CD4-positive, alpha-beta memory T cell (primary cell): ENCODE data around the gene KLRF2. TPM values are rescaled to one million over a fixed set of nuclear protein-coding genes. Genes with fewer than 3 reads are reported as not detected.
A peak's percentile ranks its signal among the peaks of the same experiment; 100 is the strongest.

Source experiments
- CTCF ChIA-PET: fragments of 350-600 bp; sonication (Branson Sonifier 250); formaldehyde crosslinking; loops from one replicate; lab custom pipeline; 2021; ENCODE audit warnings: inconsistent platforms; ENCODE audit not compliant: partially characterized antibody; lab: Charles Lee
- POLR2A ChIA-PET: fragments of 350-600 bp; sonication (Branson Sonifier 250); formaldehyde crosslinking; loops from one replicate; lab custom pipeline; 2021; ENCODE audit not compliant: partially characterized antibody; lab: Charles Lee
- DNase-seq, 5 donors: peaks; one replicate each; pipeline versions ENCODE4 v3.0.0 to v3.0.0-alpha.2; 2020 to 2022; ENCODE audit warnings: mixed read lengths in 1 of 5
- H3K27ac ChIP-seq: one replicate; pipeline ENCODE4 v1.7.0; 2013; ENCODE audit warnings: low read depth, low read length
- H3K27me3 ChIP-seq: 2 replicates; pipeline ENCODE4 v1.7.0; 2013; ENCODE audit warnings: mild to moderate bottlenecking, low read length, moderate library complexity; ENCODE audit not compliant: insufficient read depth
- H3K36me3 ChIP-seq: 2 replicates; pipeline ENCODE4 v1.7.0; 2013; ENCODE audit warnings: mild to moderate bottlenecking, low read length, moderate library complexity; ENCODE audit not compliant: insufficient read depth
- H3K4me1 ChIP-seq: 2 replicates; pipeline ENCODE4 v1.7.0; 2013; ENCODE audit warnings: mild to moderate bottlenecking, low read length, moderate library complexity; ENCODE audit not compliant: insufficient read depth
- H3K4me3 ChIP-seq, 2 donors: one replicate each; pipeline ENCODE4 v1.7.0; 2013; ENCODE audit warnings: low read length in 2 of 2, mild to moderate bottlenecking in 1 of 2
- H3K9me3 ChIP-seq, 2 donors: one replicate each; pipeline ENCODE4 v1.7.0; 2013; ENCODE audit warnings: low read length in 2 of 2, control low read depth in 1 of 2; ENCODE audit not compliant: control insufficient read depth in 1 of 2
- H3K27ac Mint-ChIP-seq, 7 donors: one replicate each; pipeline ENCODE4 v1.8.0; 2020 to 2021; ENCODE audit warnings: mixed read lengths in 7 of 7, mild to moderate bottlenecking in 6 of 7, inconsistent platforms in 3 of 7, moderate library complexity in 3 of 7
- H3K27me3 Mint-ChIP-seq, 2 donors: one replicate each; pipeline ENCODE4 v1.8.0; 2020 to 2021; ENCODE audit warnings: mixed read lengths in 2 of 2
- H3K36me3 Mint-ChIP-seq, 2 donors: one replicate each; pipeline ENCODE4 v1.8.0; 2020 to 2021; ENCODE audit warnings: mixed read lengths in 2 of 2, inconsistent platforms in 1 of 2, mild to moderate bottlenecking in 1 of 2
- H3K4me1 Mint-ChIP-seq, 4 donors: one replicate each; pipeline ENCODE4 v1.8.0; 2020 to 2021; ENCODE audit warnings: mixed read lengths in 4 of 4, mild to moderate bottlenecking in 1 of 4
- H3K4me3 Mint-ChIP-seq, 8 donors: one replicate each; pipeline ENCODE4 v1.8.0; 2020 to 2021; ENCODE audit warnings: mixed read lengths in 8 of 8, mild to moderate bottlenecking in 7 of 8, moderate library complexity in 6 of 8, inconsistent platforms in 3 of 8
- H3K9me3 Mint-ChIP-seq, 8 donors: one replicate each; pipeline ENCODE4 v1.8.0; 2020 to 2021; ENCODE audit warnings: mixed read lengths in 8 of 8, mild to moderate bottlenecking in 5 of 8, inconsistent platforms in 3 of 8, moderate library complexity in 1 of 8
- intact Hi-C: fragments of 100-400 bp; cut with micrococcal nuclease; formaldehyde crosslinking; loops from one replicate; pipeline ENCODE4 v1.15.1; 2023
- polyA plus RNA-seq, 2 donors: library from polyadenylated mRNA; unstranded; fragments of 300-500 nt; fragmentation: Illumina TruSeq; gene quantifications; one replicate each; pipeline ENCODE4 v1.2.3, GENCODE V29; 2021
- total RNA-seq, 2 experiments: library from RNA; stranded (reverse); gene quantifications; one replicate each; pipeline ENCODE4 v1.2.3, GENCODE V29; 2021

KLRF2 gene
- total and polyA plus RNA-seq, 4 experiments from 2014 or later: not detected

GRCh38 chr12:9940375-9940774 lies 59.1 kb downstream of the KLRF2 start:
- H3K4me1 Mint-ChIP-seq: peaks cover 4 to 25% (median 9%) of the 10 kb centered on the region in 4 donors
- no peaks in the 10 kb centered on the region for H3K9me3 Mint-ChIP-seq
- Histone ChIP-seq H3K36me3 (no peaks in the 10 kb centered on the region), H3K27ac (no peak overlapping the region), H3K9me3 (no peaks in the 10 kb centered on the region), H3K27me3 (no peaks in the 10 kb centered on the region), H3K4me1 (no peaks in the 10 kb centered on the region), H3K4me3 (no peak overlapping the region)
- no peak overlapping the region for H3K4me3 Mint-ChIP-seq
- H3K27me3 Mint-ChIP-seq: peaks cover 0 to 3% of the 10 kb centered on the region in 2 donors
- CTCF ChIA-PET: interaction anchor here (0.8 to 2.2 kb wide), 10 partner anchors 9 to 213 kb away, joined by 3 to 12 read pairs (median 4); no protein-coding TSS in a partner anchor
- no peak overlapping the region for H3K27ac Mint-ChIP-seq
- POLR2A ChIA-PET: no interaction called here
- DNase-seq: no peak
- intact Hi-C loops: loop anchor here (2.0 to 5.0 kb wide), 3 partner anchors 67 to 250 kb away; no protein-coding TSS in a partner anchor
- no peaks in the 10 kb centered on the region for H3K36me3 Mint-ChIP-seq

- Histone ChIP-seq H3K9me3 (no peaks in the 10 kb centered on the region), H3K4me3 (no peak overlapping the region), H3K27ac (no peak overlapping the region), H3K27me3 (no peaks in the 10 kb centered on the region), H3K4me1 (no peaks in the 10 kb centered on the region), H3K36me3 (no peaks in the 10 kb centered on the region)
- no peak for DNase-seq
- intact Hi-C loops: loop anchor here (2.0 to 5.0 kb wide), 3 partner anchors 65 to 249 kb away; no protein-coding TSS in a partner anchor
- ChIA-PET CTCF (interaction anchor here (1.1 kb wide), 1 partner anchor 128 kb away, joined by 4 read pairs; no protein-coding TSS in a partner anchor), POLR2A (interaction anchor here (0.8 to 1.1 kb wide), 2 partner anchors 165 to 181 kb away, joined by 3 read pairs; partner anchors contain the start of gene CD69)
- no peaks in the 10 kb centered on the region for H3K36me3 Mint-ChIP-seq
- peaks cover 4 to 25% (median 9%) of the 10 kb centered on the region in 4 donors for H3K4me1 Mint-ChIP-seq
- H3K4me3 Mint-ChIP-seq: peak overlapping the region in 1 of 8 donors; percentile 17
- H3K27ac Mint-ChIP-seq: peak overlapping the region in 1 of 7 donors; percentile 71
- H3K9me3 Mint-ChIP-seq: no peaks in the 10 kb centered on the region
- peaks cover 0 to 3% of the 10 kb centered on the region in 2 donors for H3K27me3 Mint-ChIP-seq
Measured at GRCh38 chr12:9941838-9942237, 60.5 kb downstream of the KLRF2 start.

GRCh38 chr12:9943240-9943639 lies 62.0 kb downstream of the KLRF2 start:
- Histone ChIP-seq H3K4me1 (peaks cover 2% of the 10 kb centered on the region), H3K27me3 (no peaks in the 10 kb centered on the region), H3K9me3 (no peaks in the 10 kb centered on the region), H3K36me3 (no peaks in the 10 kb centered on the region), H3K27ac (no peak overlapping the region), H3K4me3 (no peak overlapping the region)
- ChIA-PET POLR2A (no interaction called here), CTCF (no interaction called here)
- no peaks in the 10 kb centered on the region for H3K36me3 Mint-ChIP-seq
- peaks cover 0 to 3% of the 10 kb centered on the region in 2 donors for H3K27me3 Mint-ChIP-seq
- DNase-seq: peak in 1 of 5 donors; percentile 67
- intact Hi-C loops: loop anchor here (5.0 kb wide), 1 partner anchor 64 kb away; no protein-coding TSS in a partner anchor
- H3K27ac Mint-ChIP-seq: peak overlapping the region in 2 of 7 donors; percentile 27 to 80
- no peaks in the 10 kb centered on the region for H3K9me3 Mint-ChIP-seq
- H3K4me1 Mint-ChIP-seq: peaks cover 7 to 26% (median 12%) of the 10 kb centered on the region in 4 donors
- peak overlapping the region; percentile 28 to 92 (median 58) for H3K4me3 Mint-ChIP-seq

- peak overlapping the region in 1 of 7 donors; percentile 0 for H3K27ac Mint-ChIP-seq
- no peak for DNase-seq
- peak overlapping the region in 2 of 8 donors; percentile 4 to 55 for H3K4me3 Mint-ChIP-seq
- H3K36me3 Mint-ChIP-seq: no peaks in the 10 kb centered on the region
- H3K9me3 Mint-ChIP-seq: no peaks in the 10 kb centered on the region
- ChIA-PET CTCF (interaction anchor here (1.0 kb wide), 1 partner anchor 201 kb away, joined by 3 read pairs; no protein-coding TSS in a partner anchor), POLR2A (no interaction called here)
- Histone ChIP-seq H3K27ac (no peak overlapping the region), H3K27me3 (no peaks in the 10 kb centered on the region), H3K4me1 (peaks cover 14% of the 10 kb centered on the region), H3K9me3 (no peaks in the 10 kb centered on the region), H3K4me3 (no peak overlapping the region), H3K36me3 (no peaks in the 10 kb centered on the region)
- intact Hi-C loops: loop anchor here (5.0 kb wide), 1 partner anchor 63 kb away; no protein-coding TSS in a partner anchor
- peaks cover 14 to 33% (median 22%) of the 10 kb centered on the region in 4 donors for H3K4me1 Mint-ChIP-seq
- peaks cover 0 to 3% of the 10 kb centered on the region in 2 donors for H3K27me3 Mint-ChIP-seq
Measured at GRCh38 chr12:9944391-9944790, 63.1 kb downstream of the KLRF2 start.

Other genes with a start within 250 kb of the KLRF2 start
- 100 to 1,000 TPM; 294 to 297 TPM for gene CLEC2D, start 211.8 kb upstream of the KLRF2 start, total RNA-seq
- 100 to 1,000 TPM; 241 to 288 TPM for gene CLEC2D, start 211.8 kb upstream of the KLRF2 start, polyA plus RNA-seq
- gene CLECL1, start 148.4 kb upstream of the KLRF2 start, total RNA-seq: 1 to 10 TPM; 7.2 to 8.6 TPM
- gene CLECL1, start 148.4 kb upstream of the KLRF2 start, polyA plus RNA-seq: 1 to 10 TPM; 4.3 to 7.5 TPM
- gene CD69, start 120.6 kb upstream of the KLRF2 start, total RNA-seq: 10 to 100 TPM; 31.0 to 35.9 TPM
- gene CD69, start 120.6 kb upstream of the KLRF2 start, polyA plus RNA-seq: 1,000 to 10,000 TPM in 1 of 2 donors, 100 to 1,000 TPM in 1; 145 to 1,121 TPM
- gene KLRF1, start 54.0 kb upstream of the KLRF2 start, total RNA-seq: under 1 TPM; 0.28 to 0.49 TPM
- 1 to 10 TPM in 1 of 2 donors, under 1 TPM in 1; 0.30 to 1.1 TPM for gene KLRF1, start 54.0 kb upstream of the KLRF2 start, polyA plus RNA-seq
- gene CLEC2B, start 12.1 kb upstream of the KLRF2 start, total RNA-seq: 10 to 100 TPM; 72.5 to 74.6 TPM
- 10 to 100 TPM; 42.2 to 79.8 TPM for gene CLEC2B, start 12.1 kb upstream of the KLRF2 start, polyA plus RNA-seq
- gene CLEC2A, start 50.9 kb downstream of the KLRF2 start, total RNA-seq: not detected
- gene CLEC2A, start 50.9 kb downstream of the KLRF2 start, polyA plus RNA-seq: not detected
- gene CLEC12A, start 89.9 kb downstream of the KLRF2 start, total RNA-seq: under 1 TPM in 1 of 2 experiments, not detected in 1; 0.22 TPM
- gene CLEC12A, start 89.9 kb downstream of the KLRF2 start, polyA plus RNA-seq: not detected
- not detected for gene CLEC1B, start 117.6 kb downstream of the KLRF2 start, total RNA-seq
- gene CLEC1B, start 117.6 kb downstream of the KLRF2 start, polyA plus RNA-seq: not detected
- gene CLEC12B, start 129.1 kb downstream of the KLRF2 start, total RNA-seq: not detected
- not detected for gene CLEC12B, start 129.1 kb downstream of the KLRF2 start, polyA plus RNA-seq
- not detected for gene CLEC9A, start 149.2 kb downstream of the KLRF2 start, total RNA-seq
- not detected for gene CLEC9A, start 149.2 kb downstream of the KLRF2 start, polyA plus RNA-seq
- not detected for gene CLEC1A, start 217.5 kb downstream of the KLRF2 start, total RNA-seq
- not detected for gene CLEC1A, start 217.5 kb downstream of the KLRF2 start, polyA plus RNA-seq
- 1 to 10 TPM in 1 of 2 experiments, under 1 TPM in 1; 0.89 to 1.3 TPM for gene CLEC7A, start 248.7 kb downstream of the KLRF2 start, total RNA-seq
- gene CLEC7A, start 248.7 kb downstream of the KLRF2 start, polyA plus RNA-seq: under 1 TPM in 1 of 2 donors, not detected in 1; 0.46 TPM